NOMO-1 treated with dmso at 0.1 percent for 144 hours (cell line): Measurements from ENCODE around the gene PLCD3.

ENCODE experiments used
- DNase-seq: peaks from one replicate; lab custom pipeline; 2025; ENCODE audit not compliant: unreplicated experiment; lab: John Stamatoyannopoulos, UW

Gene PLCD3

GRCh38 chr17:45132320-45132571, at the start of gene PLCD3:
Gene PLCD3, minus strand, starts transcription at chr17:45132515. Its CDS starts 105 bp downstream, at chr17:45132410.
- DNase-seq, result peak; percentile 60

GRCh38 chr17:45177563-45177962, 45.2 kb upstream of the PLCD3 start:
- DNase-seq, result no peak

GRCh38 chr17:45175759-45176115, 43.4 kb upstream of the PLCD3 start:
- no peak for DNase-seq

GRCh38 chr17:45172541-45173286, 40.4 kb upstream of the PLCD3 start:
- no peak for DNase-seq

GRCh38 chr17:45172232-45172540, 39.9 kb upstream of the PLCD3 start:
- DNase-seq, result no peak

GRCh38 chr17:45171338-45172231, 39.3 kb upstream of the PLCD3 start:
- DNase-seq, result no peak

GRCh38 chr17:45170931-45171337, 38.6 kb upstream of the PLCD3 start:
- DNase-seq, result no peak

GRCh38 chr17:45170280-45170930, 38.1 kb upstream of the PLCD3 start:
- no peak for DNase-seq

GRCh38 chr17:45168991-45169752, 36.9 kb upstream of the PLCD3 start:
- no peak for DNase-seq

GRCh38 chr17:45164734-45165269, 32.5 kb upstream of the PLCD3 start:
- DNase-seq, result no peak

- no peak for DNase-seq
These were observed 29.8 kb upstream of the PLCD3 start for GRCh38 chr17:45162025-45162687.

GRCh38 chr17:45161288-45162024, 29.1 kb upstream of the PLCD3 start, which contains the start of gene HEXIM2:
Gene HEXIM2, plus strand, starts transcription at chr17:45161875. Its CDS starts 919 bp downstream, at chr17:45162794.
- DNase-seq, result peak; percentile 100

- DNase-seq, result peak; percentile 29
These were observed 28.4 kb upstream of the PLCD3 start for GRCh38 chr17:45160447-45161287.

- no peak for DNase-seq
These were observed 23.9 kb upstream of the PLCD3 start for GRCh38 chr17:45156242-45156641.

- DNase-seq, result no peak
These were observed 23.2 kb upstream of the PLCD3 start for GRCh38 chr17:45155483-45155882.

GRCh38 chr17:45155029-45155428, 22.7 kb upstream of the PLCD3 start:
- no peak for DNase-seq

GRCh38 chr17:45150911-45151809, 18.8 kb upstream of the PLCD3 start:
- DNase-seq, result no peak
